ENCODE results near the gene UBAC1. TPM values are rescaled to one million over a fixed set of nuclear protein-coding genes. Genes with fewer than 3 reads are reported as not detected.

Gene UBAC1
- total and polyA plus RNA-seq, 2 donors, result 42.3 to 73.6 TPM

DNA sequence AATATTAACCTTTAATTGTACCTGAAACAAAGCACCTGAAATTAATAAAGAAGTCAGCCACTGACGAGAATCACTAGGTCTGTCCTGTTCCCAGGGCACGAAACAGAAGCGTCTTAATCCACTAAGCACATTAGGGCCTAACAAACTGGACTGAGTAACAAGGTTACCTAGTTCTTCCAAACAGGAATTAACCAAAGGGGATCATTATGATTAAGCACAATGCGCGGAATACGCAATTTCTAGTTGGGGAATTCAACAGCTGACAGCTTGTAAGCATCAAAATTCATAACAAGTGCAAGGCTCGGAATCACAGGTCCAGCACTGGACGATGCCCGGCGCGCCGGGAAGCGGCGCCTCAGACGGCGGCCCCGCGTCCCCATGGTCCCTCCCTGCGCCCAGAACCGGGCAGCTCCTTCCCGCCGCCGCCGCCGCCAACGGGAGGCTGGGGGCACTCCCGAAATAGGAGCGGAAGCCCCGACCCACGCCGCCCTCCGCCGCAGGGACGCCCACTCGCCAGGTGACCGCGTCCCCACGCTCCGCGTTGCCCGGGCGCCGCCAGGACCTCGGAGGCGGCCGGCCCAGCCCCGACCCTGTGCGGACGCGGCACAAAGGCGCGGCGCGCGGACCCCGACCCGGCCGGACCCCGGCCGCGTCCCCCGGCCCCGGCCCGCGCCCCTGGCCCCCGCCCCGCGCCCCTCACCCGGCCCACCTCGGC is 54.7 kb downstream of the UBAC1 start:
- Histone ChIP-seq H3K27ac (ENCODE audit: low read depth in 1 of 2, low read length in 1 of 2) (no peak overlapping the region), H3K9me3 (ENCODE audit: control insufficient read depth in 2 of 2, insufficient read depth in 1 of 2, low read length in 1 of 2) (peaks cover 1 to 3% of the 10 kb centered on the region in 2 donors), H3K4me3 (ENCODE audit: low read length in 2 of 2) (peak overlapping the region; percentile 38 to 96), H3K27me3 (ENCODE audit: control insufficient read depth in 2 of 2, insufficient read depth in 1 of 2, low read length in 1 of 2) (peaks cover 0 to 5% of the 10 kb centered on the region in 2 donors), H3K4me1 (ENCODE audit: control insufficient read depth in 2 of 2, insufficient read depth in 2 of 2, low read length in 2 of 2) (peaks cover 9 to 15% of the 10 kb centered on the region in 2 donors), H3K36me3 (ENCODE audit: control insufficient read depth in 2 of 2, insufficient read depth in 2 of 2, low read length in 1 of 2) (peaks cover 0 to 4% of the 10 kb centered on the region in 2 donors)
- peak in 1 of 9 donors; percentile 31 for DNase-seq (ENCODE audit: low read depth in 6 of 9, low spot score in 9 of 9)
- 4% methylated on average over 70 of the region's 70 CpGs for WGBS

- Histone ChIP-seq H3K4me3 (ENCODE audit: low read length in 2 of 2) (peak overlapping the region in 1 of 2 donors; percentile 38), H3K36me3 (ENCODE audit: control insufficient read depth in 2 of 2, insufficient read depth in 2 of 2, low read length in 1 of 2) (peaks cover 0 to under 1% of the 10 kb centered on the region in 2 donors), H3K4me1 (ENCODE audit: control insufficient read depth in 2 of 2, insufficient read depth in 2 of 2, low read length in 2 of 2) (peaks cover 9 to 15% of the 10 kb centered on the region in 2 donors), H3K27ac (ENCODE audit: low read depth in 1 of 2, low read length in 1 of 2) (peak overlapping the region; percentile 1 to 7), H3K9me3 (ENCODE audit: control insufficient read depth in 2 of 2, insufficient read depth in 1 of 2, low read length in 1 of 2) (peaks cover 1 to 3% of the 10 kb centered on the region in 2 donors), H3K27me3 (ENCODE audit: control insufficient read depth in 2 of 2, insufficient read depth in 1 of 2, low read length in 1 of 2) (peaks cover 0 to 5% of the 10 kb centered on the region in 2 donors)
- peak in 1 of 9 donors; percentile 13 for DNase-seq (ENCODE audit: low read depth in 6 of 9, low spot score in 9 of 9)
- WGBS, result 89% methylated on average over 23 of the region's 23 CpGs
Measured at GRCh38 chr9:135905380-135906258, 55.6 kb downstream of the UBAC1 start.

DNA sequence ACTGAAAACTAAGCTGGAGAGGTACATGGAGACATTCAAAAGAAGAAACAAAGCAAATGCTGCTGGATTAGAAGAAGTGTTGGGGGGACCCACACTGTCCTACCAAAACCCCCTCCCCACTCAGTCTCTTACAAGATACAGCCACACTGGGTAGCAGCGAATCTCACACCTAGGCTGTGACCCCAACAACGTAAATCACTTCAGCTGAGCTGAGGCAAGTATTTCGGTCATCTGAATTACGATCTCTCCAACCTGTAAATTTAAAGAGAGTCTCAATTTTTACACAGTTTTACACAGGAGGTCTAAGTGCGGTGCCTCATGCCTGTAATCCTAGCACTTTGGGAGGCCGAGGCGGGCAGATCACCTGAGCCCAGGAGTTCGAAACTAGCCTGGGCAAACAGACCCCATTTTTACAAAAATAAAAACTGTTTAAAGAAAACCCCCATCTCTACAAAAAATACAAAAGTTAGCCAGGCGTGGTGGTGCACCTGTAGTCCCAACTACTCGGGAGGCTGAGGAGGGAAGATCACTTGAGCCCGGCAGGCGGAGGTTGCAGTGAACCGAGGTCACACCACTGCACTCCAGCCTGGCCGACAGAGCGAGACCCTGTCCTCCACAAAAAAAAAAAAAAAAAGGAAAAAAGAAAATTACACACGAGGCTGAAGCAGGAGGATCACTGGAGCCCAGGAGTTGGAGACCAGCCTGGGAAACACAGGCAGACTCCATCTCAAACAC is 57.2 kb downstream of the UBAC1 start:
- peaks cover 1 to 9% of the 10 kb centered on the region in 2 donors for H3K9me3 ChIP-seq (ENCODE audit: control insufficient read depth in 2 of 2, insufficient read depth in 1 of 2, low read length in 1 of 2)
- no peaks in the 10 kb centered on the region for H3K36me3 ChIP-seq (ENCODE audit: control insufficient read depth in 2 of 2, insufficient read depth in 2 of 2, low read length in 1 of 2)
- no peak overlapping the region for H3K4me3 ChIP-seq (ENCODE audit: low read length in 2 of 2)
- H3K27ac ChIP-seq (ENCODE audit: low read depth in 1 of 2, low read length in 1 of 2), result peak overlapping the region in 1 of 2 donors; percentile 47
- WGBS, result 97% methylated on average over 16 of the region's 16 CpGs
- peaks cover 0 to 5% of the 10 kb centered on the region in 2 donors for H3K27me3 ChIP-seq (ENCODE audit: control insufficient read depth in 2 of 2, insufficient read depth in 1 of 2, low read length in 1 of 2)
- no peak for DNase-seq (ENCODE audit: low read depth in 6 of 9, low spot score in 9 of 9)
- H3K4me1 ChIP-seq (ENCODE audit: control insufficient read depth in 2 of 2, insufficient read depth in 2 of 2, low read length in 2 of 2), result peaks cover 9 to 15% of the 10 kb centered on the region in 2 donors

DNA sequence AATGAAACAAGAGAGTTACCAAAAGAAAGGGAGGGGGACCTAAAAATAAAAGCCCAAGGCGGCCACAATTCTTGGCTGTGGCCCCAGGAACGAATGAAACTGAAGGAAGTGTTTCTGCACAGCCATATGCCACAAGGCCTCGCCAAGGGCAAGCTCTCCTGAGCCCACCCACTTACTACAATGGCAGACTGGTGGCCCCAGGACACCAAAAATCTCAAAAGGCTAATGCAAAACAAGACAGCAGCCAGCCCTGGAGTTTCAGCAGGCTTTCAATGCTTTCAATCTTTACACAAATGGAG is 57.9 kb downstream of the UBAC1 start:
- 81% methylated on average over 3 of the region's 3 CpGs for WGBS
- Histone ChIP-seq H3K4me1 (ENCODE audit: control insufficient read depth in 2 of 2, insufficient read depth in 2 of 2, low read length in 2 of 2) (peaks cover 3 to 9% of the 10 kb centered on the region in 2 donors), H3K27ac (ENCODE audit: low read depth in 1 of 2, low read length in 1 of 2) (no peak overlapping the region), H3K4me3 (ENCODE audit: low read length in 2 of 2) (no peak overlapping the region), H3K36me3 (ENCODE audit: control insufficient read depth in 2 of 2, insufficient read depth in 2 of 2, low read length in 1 of 2) (no peaks in the 10 kb centered on the region), H3K27me3 (ENCODE audit: control insufficient read depth in 2 of 2, insufficient read depth in 1 of 2, low read length in 1 of 2) (peaks cover 0 to 5% of the 10 kb centered on the region in 2 donors), H3K9me3 (ENCODE audit: control insufficient read depth in 2 of 2, insufficient read depth in 1 of 2, low read length in 1 of 2) (peaks cover 0 to 6% of the 10 kb centered on the region in 2 donors)
- DNase-seq (ENCODE audit: low read depth in 6 of 9, low spot score in 9 of 9), result no peak

DNA sequence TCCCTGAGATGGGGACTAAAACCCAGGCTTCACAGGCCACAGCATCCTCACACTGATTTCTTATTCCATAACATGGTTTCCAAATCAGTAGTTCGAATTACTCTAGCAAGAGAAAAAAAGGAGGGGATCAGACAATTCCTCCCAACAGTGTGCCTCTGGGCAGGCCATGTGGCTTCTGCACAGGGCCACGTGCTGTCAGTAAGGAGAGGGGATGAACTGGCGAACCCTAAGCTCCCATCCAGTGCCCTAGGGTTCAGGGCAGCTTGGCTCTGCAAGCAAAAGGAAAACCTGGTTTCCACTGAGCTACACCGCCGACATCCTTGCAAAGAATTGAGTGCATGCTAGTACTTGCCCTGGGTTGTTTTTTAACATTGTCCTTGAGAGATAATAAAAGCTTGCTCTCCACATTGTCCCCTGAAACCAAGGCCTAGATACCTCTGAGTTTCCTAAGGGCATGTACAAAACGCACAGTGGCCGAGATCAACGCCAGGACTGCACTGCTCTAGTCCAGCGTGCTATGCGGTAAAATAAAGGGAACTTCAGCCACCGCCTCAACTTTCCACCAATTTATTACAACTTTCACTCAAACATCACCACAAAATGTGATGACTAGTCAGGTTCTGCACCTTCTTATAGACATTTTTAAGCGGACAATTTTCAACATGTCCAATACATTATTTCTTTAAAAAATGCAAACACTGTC is 58.4 kb downstream of the UBAC1 start:
- H3K27me3 ChIP-seq (ENCODE audit: control insufficient read depth in 2 of 2, insufficient read depth in 1 of 2, low read length in 1 of 2), result peaks cover 0 to 5% of the 10 kb centered on the region in 2 donors
- no peak overlapping the region for H3K27ac ChIP-seq (ENCODE audit: low read depth in 1 of 2, low read length in 1 of 2)
- peaks cover 0 to 6% of the 10 kb centered on the region in 2 donors for H3K9me3 ChIP-seq (ENCODE audit: control insufficient read depth in 2 of 2, insufficient read depth in 1 of 2, low read length in 1 of 2)
- 96% methylated on average over 12 of the region's 12 CpGs for WGBS
- no peaks in the 10 kb centered on the region for H3K36me3 ChIP-seq (ENCODE audit: control insufficient read depth in 2 of 2, insufficient read depth in 2 of 2, low read length in 1 of 2)
- no peak for DNase-seq (ENCODE audit: low read depth in 6 of 9, low spot score in 9 of 9)
- peaks cover 0 to 6% of the 10 kb centered on the region in 2 donors for H3K4me1 ChIP-seq (ENCODE audit: control insufficient read depth in 2 of 2, insufficient read depth in 2 of 2, low read length in 2 of 2)
- no peak overlapping the region for H3K4me3 ChIP-seq (ENCODE audit: low read length in 2 of 2)

DNA sequence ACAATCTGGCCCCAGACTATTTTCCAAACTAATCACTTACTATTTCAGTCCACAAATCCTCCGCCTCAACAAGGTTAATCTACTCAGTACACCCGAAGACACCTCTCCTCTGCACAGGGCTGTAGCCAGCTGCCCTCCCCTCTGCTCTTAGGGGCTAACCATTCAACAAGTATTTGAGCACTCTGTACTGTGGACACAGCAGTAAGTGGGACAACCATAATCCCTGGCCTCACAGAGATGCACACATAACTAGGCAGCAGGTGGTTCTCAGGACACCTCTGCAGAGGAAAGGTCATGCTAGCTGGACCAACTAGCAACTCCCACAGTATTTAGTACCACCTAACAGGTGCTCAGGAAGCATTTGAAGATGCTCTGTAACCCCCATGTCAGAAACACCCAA is 59.3 kb downstream of the UBAC1 start:
- H3K36me3 ChIP-seq (ENCODE audit: control insufficient read depth in 2 of 2, insufficient read depth in 2 of 2, low read length in 1 of 2), result no peaks in the 10 kb centered on the region
- 94% methylated on average over 2 of the region's 2 CpGs for WGBS
- peaks cover 0 to 6% of the 10 kb centered on the region in 2 donors for H3K9me3 ChIP-seq (ENCODE audit: control insufficient read depth in 2 of 2, insufficient read depth in 1 of 2, low read length in 1 of 2)
- peaks cover 0 to 6% of the 10 kb centered on the region in 2 donors for H3K4me1 ChIP-seq (ENCODE audit: control insufficient read depth in 2 of 2, insufficient read depth in 2 of 2, low read length in 2 of 2)
- peaks cover 0 to 5% of the 10 kb centered on the region in 2 donors for H3K27me3 ChIP-seq (ENCODE audit: control insufficient read depth in 2 of 2, insufficient read depth in 1 of 2, low read length in 1 of 2)
- no peak for DNase-seq (ENCODE audit: low read depth in 6 of 9, low spot score in 9 of 9)
- H3K4me3 ChIP-seq (ENCODE audit: low read length in 2 of 2), result no peak overlapping the region
- no peak overlapping the region for H3K27ac ChIP-seq (ENCODE audit: low read depth in 1 of 2, low read length in 1 of 2)

DNA sequence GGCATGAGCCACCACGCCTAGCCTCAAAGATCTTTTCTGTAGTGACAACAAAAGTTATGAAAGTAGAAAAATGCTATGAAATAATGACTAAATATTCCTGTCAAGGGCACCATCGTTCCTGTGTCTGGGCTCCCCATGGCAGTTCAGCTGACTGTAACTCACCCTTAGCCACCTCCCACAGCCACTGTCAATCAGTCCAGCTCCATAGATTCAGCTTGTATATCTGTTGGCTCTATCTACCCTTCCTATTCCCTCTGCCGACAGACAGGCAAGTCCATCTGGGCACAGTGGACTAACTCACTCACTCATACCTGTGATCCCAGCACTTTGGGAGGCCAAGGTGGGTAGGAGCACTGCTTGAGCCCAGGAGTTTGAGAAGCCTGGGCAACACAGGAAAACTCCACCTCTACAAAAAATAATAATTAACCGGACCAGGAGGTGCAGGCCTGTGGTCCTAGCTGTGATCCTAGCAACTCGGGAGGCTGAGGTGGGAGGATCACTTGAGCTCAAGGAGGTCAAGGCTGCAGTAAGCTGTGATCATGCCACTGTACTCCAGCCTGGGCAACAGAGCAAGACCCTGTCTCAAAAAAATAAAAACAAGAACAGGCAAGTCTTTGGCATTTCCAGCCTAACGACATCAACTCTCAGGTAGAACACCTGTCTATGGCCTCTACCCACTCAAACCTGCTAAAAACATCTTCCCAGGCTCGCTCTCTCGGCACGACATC is 60.0 kb downstream of the UBAC1 start:
- H3K36me3 ChIP-seq (ENCODE audit: control insufficient read depth in 2 of 2, insufficient read depth in 2 of 2, low read length in 1 of 2), result no peaks in the 10 kb centered on the region
- no peak for DNase-seq (ENCODE audit: low read depth in 6 of 9, low spot score in 9 of 9)
- peaks cover 0 to 4% of the 10 kb centered on the region in 2 donors for H3K4me1 ChIP-seq (ENCODE audit: control insufficient read depth in 2 of 2, insufficient read depth in 2 of 2, low read length in 2 of 2)
- H3K4me3 ChIP-seq (ENCODE audit: low read length in 2 of 2), result no peak overlapping the region
- 97% methylated on average over 9 of the region's 9 CpGs for WGBS
- H3K27me3 ChIP-seq (ENCODE audit: control insufficient read depth in 2 of 2, insufficient read depth in 1 of 2, low read length in 1 of 2), result peaks cover 0 to under 1% of the 10 kb centered on the region in 2 donors
- no peak overlapping the region for H3K27ac ChIP-seq (ENCODE audit: low read depth in 1 of 2, low read length in 1 of 2)
- peaks cover 0 to 6% of the 10 kb centered on the region in 2 donors for H3K9me3 ChIP-seq (ENCODE audit: control insufficient read depth in 2 of 2, insufficient read depth in 1 of 2, low read length in 1 of 2)

Data from thymus (tissue), 11 donors.